DMS53 treated with DMSO at 0.1 percent for 48 hours (cell line): ENCODE results near the gene RDH11.
"Not testable (repeated sequence)": the region's sequence is repeated elsewhere in the genome, so short reads cannot be mapped to it uniquely, and the experiment has no call there.

Experiments
- DNase-seq: peaks from one replicate; lab custom pipeline; 2025; ENCODE audit not compliant: unreplicated experiment; lab: John Stamatoyannopoulos, UW

The RDH11 gene

DNA sequence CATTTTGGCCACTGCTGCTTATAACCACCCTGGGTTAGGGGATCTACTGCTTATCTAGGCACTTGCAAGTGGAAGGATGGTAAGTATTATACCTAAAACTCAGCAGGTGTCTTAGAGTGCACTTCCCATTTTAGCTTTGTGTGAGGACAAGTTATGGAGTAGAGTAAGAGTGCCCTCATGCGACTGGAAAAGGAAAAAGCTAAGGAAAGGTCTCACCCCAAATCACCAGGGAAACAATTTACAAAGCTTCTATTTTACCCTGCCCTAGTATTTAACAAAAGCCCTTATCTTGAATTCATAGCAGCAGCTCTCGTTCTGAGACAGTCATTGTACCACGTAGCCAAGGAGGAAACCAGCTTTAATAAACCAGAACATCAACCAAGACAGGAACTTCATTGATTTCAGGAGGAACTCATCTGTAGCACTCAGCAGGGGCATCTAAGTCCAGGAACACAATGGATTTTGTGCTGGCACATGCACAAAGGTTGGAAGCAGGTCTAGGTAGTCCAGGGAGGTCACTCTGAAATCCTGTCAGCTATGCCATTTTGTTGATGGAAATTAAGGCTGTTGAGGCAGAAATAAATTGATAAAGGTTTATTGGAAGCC, 9.0 kb upstream of the RDH11 start:
- DNase-seq: peak; percentile 67

DNA sequence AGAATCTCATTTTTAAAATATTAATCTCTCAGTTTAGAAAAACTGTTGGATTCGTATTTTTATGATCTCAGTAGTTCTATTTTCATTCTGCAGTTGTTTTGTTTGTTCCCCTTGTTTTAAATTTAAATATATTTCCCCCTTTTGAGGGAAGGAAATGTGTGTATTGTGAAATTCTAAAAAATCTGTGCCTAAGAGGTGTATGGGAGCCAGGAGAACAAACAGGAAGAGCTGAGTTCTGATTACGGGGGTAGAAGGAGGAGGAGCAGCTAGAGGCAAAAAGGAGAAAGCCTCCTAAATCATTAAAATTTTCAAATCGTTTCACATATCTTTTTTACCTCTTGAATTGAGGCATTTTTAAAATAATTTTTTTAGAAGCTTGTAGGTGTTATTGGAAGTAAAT, 8.4 kb upstream of the RDH11 start:
- no peak for DNase-seq

- not testable (repeated sequence) for DNase-seq
Measured at GRCh38 chr14:67701492-67701891, 5.9 kb upstream of the RDH11 start, which contains the start of gene RDH12. Gene RDH12 (plus strand): TSS chr14:67701886. CDS start chr14:67722643, 20,757 bp downstream.

DNA sequence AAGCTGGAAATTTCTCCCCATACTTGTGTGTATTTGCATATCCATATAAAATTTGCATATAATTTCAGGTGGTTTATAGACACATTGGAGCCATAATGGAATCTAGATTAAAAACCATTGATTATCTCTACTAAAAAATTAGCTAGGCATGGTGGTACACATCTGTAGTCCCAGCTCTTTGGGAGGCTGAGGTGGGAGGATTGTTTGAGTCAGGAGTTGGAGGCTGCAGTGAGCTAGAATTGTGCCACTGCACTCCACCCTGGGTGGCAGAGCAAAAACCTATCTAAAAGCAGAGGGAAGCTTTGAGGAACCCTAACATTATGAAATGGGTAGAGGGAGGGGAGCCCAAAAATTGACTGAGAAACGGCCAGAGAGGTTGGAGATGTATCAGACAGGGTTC, 2.6 kb upstream of the RDH11 start:
- DNase-seq: no peak

GRCh38 chr14:67697006-67697405, 1.4 kb upstream of the RDH11 start:
- no peak for DNase-seq

- DNase-seq: peak; percentile 64
Measured at GRCh38 chr14:67694791-67695393, 672 bp downstream of the RDH11 start.

DNA sequence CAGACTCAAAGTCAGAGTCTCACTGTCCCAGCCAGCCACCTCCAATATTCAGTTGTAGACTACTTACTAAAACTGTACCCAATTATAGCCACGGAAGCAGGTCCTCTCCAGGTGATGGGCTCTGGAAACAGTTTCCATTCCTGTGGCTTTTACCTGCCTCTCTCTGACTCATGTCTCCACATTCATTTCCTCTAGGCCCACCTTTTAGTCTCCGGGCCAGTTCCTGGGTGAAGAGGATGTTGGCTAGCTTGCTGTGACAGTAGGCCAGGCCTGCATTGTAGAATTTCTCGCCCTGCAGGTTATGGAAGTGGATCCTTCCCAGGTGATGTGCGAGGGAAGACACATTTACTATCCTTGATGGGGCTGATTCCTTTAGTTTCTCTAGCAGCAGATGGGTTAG, 5.6 kb downstream of the RDH11 start:
- DNase-seq: no peak

GRCh38 chr14:67683842-67684241, 11.7 kb downstream of the RDH11 start:
- DNase-seq: no peak

DNA sequence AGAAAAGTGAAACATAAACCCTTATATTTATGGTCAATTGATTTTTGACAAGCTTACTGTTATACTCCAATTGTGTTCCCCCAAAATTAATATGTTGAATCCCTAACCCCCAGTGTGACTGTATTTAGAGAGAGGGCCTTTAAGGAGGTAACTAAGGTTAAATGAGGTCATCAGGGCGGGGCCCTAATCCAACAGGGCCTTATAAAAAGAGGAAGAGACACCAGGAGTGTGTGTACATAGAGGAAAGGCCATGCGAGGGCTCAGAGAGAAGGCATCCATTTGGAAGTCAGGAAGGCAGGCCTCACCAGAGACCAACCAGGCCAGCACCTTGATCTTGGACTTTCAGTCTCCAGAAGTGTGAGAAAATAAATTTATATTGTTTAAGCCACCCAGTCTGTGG, 14.6 kb downstream of the RDH11 start:
- DNase-seq: no peak

- DNase-seq: no peak
Measured at GRCh38 chr14:67680121-67680602, 15.4 kb downstream of the RDH11 start.

DNA sequence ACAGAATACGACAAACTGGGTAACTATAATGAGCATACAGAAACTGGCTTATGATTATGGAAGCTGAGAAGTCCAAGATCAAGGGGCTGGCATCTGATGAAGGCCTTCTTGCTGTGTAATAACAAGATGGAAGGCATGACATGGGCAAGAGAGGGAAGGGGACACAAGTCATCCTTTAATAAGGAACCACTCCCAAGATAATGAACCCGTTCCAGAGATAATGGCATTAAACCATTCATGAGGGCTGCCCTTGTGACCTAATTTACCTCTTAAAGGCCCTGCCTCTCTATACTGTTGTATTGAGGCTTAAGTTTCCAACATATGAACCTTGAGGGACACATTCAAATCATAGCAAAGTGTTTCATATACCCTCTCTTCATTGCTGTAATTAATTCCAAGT, 16.6 kb downstream of the RDH11 start:
- no peak for DNase-seq

DNA sequence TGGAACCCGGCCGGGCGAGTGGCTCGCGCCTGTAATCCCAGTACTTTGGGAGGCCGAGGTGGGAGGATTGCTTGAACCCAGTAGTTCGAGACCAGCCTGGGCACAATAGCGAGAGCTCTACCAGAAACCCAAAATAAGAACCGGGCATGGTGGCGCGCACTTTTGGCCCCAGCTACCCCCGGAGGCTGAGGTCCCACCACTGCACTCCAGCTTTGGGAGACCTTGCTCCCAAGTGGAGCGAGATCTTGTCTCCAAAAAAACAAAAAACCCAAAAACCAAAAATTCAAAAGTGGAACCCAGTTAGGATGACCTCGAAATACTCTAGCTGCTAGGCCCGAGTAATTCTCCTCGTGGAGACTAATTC, 20.4 kb downstream of the RDH11 start:
- no peak for DNase-seq

GRCh38 chr14:67674480-67675218, 20.9 kb downstream of the RDH11 start, which contains the start of gene VTI1B:
Gene VTI1B (minus strand): TSS chr14:67674632. CDS start chr14:67674489, 143 bp downstream.
- DNase-seq: peak; percentile 39

GRCh38 chr14:67674139-67674479, 21.5 kb downstream of the RDH11 start:
- DNase-seq: peak; percentile 11

DNA sequence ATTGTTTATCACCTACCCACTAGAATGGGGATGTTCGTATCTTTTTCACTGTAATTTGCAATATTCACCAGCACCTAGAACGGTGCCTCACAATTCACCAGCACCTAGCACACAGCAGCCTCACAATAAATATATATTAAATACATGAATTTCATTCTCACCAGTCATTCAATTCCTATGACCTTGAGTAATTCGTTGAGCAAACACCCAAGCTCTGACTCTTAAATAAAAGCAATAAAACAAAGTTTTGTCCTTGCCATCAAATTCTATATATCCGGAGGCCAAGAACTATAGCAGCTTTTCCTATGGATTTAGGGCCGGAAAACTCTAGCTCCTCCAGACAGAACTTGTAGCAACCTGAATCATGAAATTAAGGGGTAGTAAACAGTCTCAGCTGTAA, 22.1 kb downstream of the RDH11 start:
- no peak for DNase-seq

GRCh38 chr14:67668559-67668958, 27.0 kb downstream of the RDH11 start:
- DNase-seq: no peak

DNA sequence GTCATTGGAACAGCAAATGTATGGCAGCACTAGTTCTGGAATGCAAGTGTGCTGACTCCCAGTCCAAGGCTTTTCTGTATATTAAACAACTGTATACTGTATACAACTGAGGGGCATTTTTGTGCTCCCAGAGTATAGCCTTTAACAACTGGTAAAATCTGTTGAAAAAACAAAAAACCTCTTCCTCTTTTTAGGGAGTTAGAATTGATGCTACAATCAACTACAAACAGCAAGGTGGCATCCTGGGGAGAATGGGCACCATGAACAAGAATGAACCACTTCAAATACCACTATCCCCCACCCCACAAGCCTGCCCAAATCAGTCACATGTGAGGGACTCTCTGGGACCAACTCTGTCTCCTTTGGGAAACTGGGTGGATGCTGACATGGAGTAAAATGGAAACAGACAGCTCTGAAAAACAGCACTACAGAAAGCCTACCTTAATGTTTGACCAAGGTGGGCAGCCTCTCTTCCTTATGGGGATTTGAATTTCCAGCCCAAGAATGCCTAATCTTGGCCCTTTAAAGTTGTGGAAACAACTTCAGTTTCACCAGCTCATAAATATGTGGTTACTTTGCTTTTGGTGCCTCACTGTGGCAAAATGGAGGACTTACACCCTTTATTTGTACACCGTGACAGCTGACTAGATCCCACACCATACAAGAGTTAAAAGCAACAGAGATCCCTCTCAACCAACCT, 28.7 kb downstream of the RDH11 start:
- peak; percentile 23 for DNase-seq

DNA sequence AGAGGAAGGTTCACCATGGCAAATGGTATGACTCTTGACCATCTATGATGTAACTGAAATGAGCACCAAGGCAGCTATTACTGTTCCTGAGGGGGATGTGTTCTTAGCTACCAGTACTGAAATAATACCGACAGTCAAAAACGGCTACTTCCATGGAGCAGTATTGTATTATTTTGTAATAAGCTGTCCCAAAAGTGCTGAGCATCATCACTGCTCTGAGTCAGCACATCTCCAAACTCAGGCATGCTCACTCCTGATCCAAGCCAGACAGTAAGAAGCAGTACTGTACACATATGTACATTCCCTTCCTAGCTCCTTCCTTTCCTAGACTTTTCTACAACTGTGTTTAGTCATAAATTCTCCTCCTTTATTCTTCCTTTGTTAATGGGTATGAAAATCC, 29.7 kb downstream of the RDH11 start:
- DNase-seq: no peak

DNA sequence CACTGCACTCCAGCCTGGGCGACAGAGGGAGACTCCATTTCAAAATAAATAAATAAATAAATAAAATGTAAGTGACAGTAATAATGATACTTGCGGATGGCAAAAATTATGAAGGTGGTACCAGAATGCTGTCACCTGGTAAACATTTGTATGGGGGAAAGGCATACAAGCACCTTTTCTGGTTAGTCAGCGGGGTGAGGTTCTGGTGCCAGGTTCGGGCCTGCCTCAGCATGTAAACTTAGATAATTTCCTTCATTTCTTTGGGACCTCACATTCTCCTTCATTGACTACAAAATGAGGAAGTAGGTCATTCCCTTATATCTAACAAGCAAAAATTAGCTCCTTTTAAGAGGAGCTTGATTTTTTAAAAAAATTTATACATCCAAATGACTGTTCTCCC, 31.9 kb downstream of the RDH11 start:
- DNase-seq: no peak

- DNase-seq: no peak
Measured at GRCh38 chr14:67653651-67654280, 41.8 kb downstream of the RDH11 start.

DNA sequence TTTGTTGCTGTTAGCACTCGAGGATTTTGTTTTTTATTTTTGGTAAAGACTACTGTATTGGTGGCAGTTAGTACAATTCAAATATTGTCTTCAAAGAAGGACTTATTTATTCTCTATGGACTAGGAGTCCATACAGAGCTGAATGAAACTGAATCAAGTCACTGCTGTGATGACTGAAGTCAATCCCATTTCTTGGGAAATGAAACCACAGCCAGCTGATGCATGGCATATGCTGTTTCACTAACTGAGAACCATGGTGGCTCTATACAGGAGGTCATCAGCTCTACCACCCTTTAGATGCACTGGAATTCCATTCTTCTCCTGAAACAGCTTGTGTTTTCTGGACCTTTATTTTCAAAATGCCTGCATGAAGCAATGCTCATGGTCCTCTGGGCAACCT, 43.4 kb downstream of the RDH11 start:
- no peak for DNase-seq
